PC-9 (cell line): ENCODE results near the gene LACC1. TPM values are rescaled to one million over a fixed set of nuclear protein-coding genes. Genes with fewer than 3 reads are reported as not detected.

ENCODE experiments used
- Bru-seq: library from RNA; stranded (reverse); fragments of 400-500 nt; gene quantifications from one replicate; lab custom pipeline; 2021; lab: Mats Ljungman, UMichigan
- BruChase-seq, 2 experiments: library from RNA; stranded (reverse); fragments of 400-500 nt; gene quantifications; one replicate each; lab custom pipeline; 2021; lab: Mats Ljungman, UMichigan
- BruUV-seq: library from RNA; stranded (reverse); fragments of 400-500 nt; replicated peaks from 2 replicates; lab custom pipeline; 2021; lab: Mats Ljungman, UMichigan
- CTCF ChIA-PET: fragments of 300-600 bp; sonication (Branson Sonifier 250); formaldehyde crosslinking; loops from one replicate; lab custom pipeline; 2022; ENCODE audit warnings: antibody characterized with exemption; lab: Charles Lee
- POLR2A ChIA-PET: fragments of 300-600 bp; sonication (Branson Sonifier 250); formaldehyde crosslinking; loops from one replicate; lab custom pipeline; 2022; ENCODE audit warnings: antibody characterized with exemption; ENCODE audit not compliant: unreplicated experiment; lab: Charles Lee
- DNase-seq, 2 experiments: peaks; one replicate each; pipeline versions ENCODE4 v3.0.0 to v3.0.0-alpha.2; 2015 to 2022; ENCODE audit warnings: mixed read lengths in 1 of 2
- H2AFZ ChIP-seq: fragments of 200-600 bp; sonication (generic); 2 replicates; pipeline ENCODE4 v1.8.1; 2017; ENCODE audit warnings: antibody characterized with exemption
- H3F3A ChIP-seq: fragments of 200-600 bp; sonication (generic); 2 replicates; pipeline ENCODE4 v1.8.1; 2017; ENCODE audit warnings: antibody characterized with exemption, mild to moderate bottlenecking, low read depth; ENCODE audit not compliant: insufficient read depth
- H3K27ac ChIP-seq: fragments of 200-600 bp; sonication (generic); 2 replicates; pipeline ENCODE4 v1.6.1; 2016; ENCODE audit warnings: mixed run types
- H3K27me3 ChIP-seq: fragments of 200-600 bp; sonication (generic); 2 replicates; pipeline ENCODE4 v1.6.1; 2016; ENCODE audit warnings: low read depth, mixed run types; ENCODE audit not compliant: insufficient read depth
- H3K36me3 ChIP-seq: fragments of 200-600 bp; sonication (generic); 2 replicates; pipeline ENCODE4 v1.6.1; 2016; ENCODE audit warnings: low read depth, mixed run types
- H3K4me1 ChIP-seq: fragments of 200-600 bp; sonication (generic); replicated peaks from 2 replicates; pipeline ENCODE4 v1.6.1; 2016; ENCODE audit warnings: mixed run types; ENCODE audit not compliant: insufficient read depth
- H3K4me2 ChIP-seq: fragments of 200-600 bp; sonication (generic); 2 replicates; pipeline ENCODE4 v1.6.1; 2017; ENCODE audit warnings: mixed run types
- H3K4me3 ChIP-seq: fragments of 200-600 bp; sonication (generic); 2 replicates; pipeline ENCODE4 v1.6.1; 2016; ENCODE audit warnings: mixed run types
- H3K79me2 ChIP-seq: fragments of 200-600 bp; sonication (generic); 2 replicates; pipeline ENCODE4 v1.6.1; 2017; ENCODE audit warnings: low read depth, mixed run types
- H3K9me2 ChIP-seq: fragments of 200-600 bp; sonication (generic); 2 replicates; pipeline ENCODE4 v1.8.1; 2017; ENCODE audit warnings: mild to moderate bottlenecking; ENCODE audit not compliant: insufficient read depth
- H3K9me3 ChIP-seq: fragments of 200-600 bp; sonication (generic); 2 replicates; pipeline ENCODE4 v1.8.1; 2016; ENCODE audit warnings: low read depth; ENCODE audit not compliant: insufficient read depth
- H4K20me1 ChIP-seq: fragments of 200-600 bp; sonication (generic); 2 replicates; pipeline ENCODE4 v1.8.1; 2017; ENCODE audit not compliant: insufficient read depth
- EZH2 ChIP-seq: fragments of 200-600 bp; sonication (generic); IDR thresholded peaks from 2 replicates; pipeline ENCODE4 v1.8.0; 2017; ENCODE audit warnings: antibody characterized with exemption, low read depth
- intact Hi-C: fragments of 100-400 bp; cut with micrococcal nuclease; formaldehyde crosslinking; loops from one replicate; pipeline ENCODE4 v1.10.0; 2022; ENCODE audit not compliant: unreplicated experiment
- long read RNA-seq: library from polyadenylated mRNA; stranded (forward); transcript quantifications from one replicate; pipeline ENCODE4 v2.0.0, GENCODE V29; 2022
- total RNA-seq: library from RNA; stranded (reverse); gene quantifications from 2 replicates; pipeline ENCODE4 v1.2.3, GENCODE V29; 2021
- TF ChIP-seq, protein P1 (sequence below): fragments of 200-600 bp; sonication (generic); conservative IDR thresholded peaks from 2 replicates; pipeline ENCODE4 v1.6.1; 2017; ENCODE audit warnings: mixed run types, antibody characterized with exemption, mild to moderate bottlenecking, moderate library complexity

Gene LACC1
- total RNA-seq = 2.4 and 3.0 TPM in 2 replicates
- Bru-seq, nascent RNA = percentile 54 among the genes with signal in this experiment
- BruChase-seq, experiment 1, labeled RNA remaining after a 2-hour chase = percentile 61 among the genes with signal in this experiment
- BruChase-seq, experiment 2, labeled RNA remaining after a 6-hour chase = percentile 67 among the genes with signal in this experiment
- long read RNA-seq, full-length matches to known transcripts = 3 of 5 reads
- long read RNA-seq, partial matches to known transcripts = 0 of 5 reads
- long read RNA-seq, other reads (novel, unspliced or antisense) = 2 of 5 reads

DNA sequence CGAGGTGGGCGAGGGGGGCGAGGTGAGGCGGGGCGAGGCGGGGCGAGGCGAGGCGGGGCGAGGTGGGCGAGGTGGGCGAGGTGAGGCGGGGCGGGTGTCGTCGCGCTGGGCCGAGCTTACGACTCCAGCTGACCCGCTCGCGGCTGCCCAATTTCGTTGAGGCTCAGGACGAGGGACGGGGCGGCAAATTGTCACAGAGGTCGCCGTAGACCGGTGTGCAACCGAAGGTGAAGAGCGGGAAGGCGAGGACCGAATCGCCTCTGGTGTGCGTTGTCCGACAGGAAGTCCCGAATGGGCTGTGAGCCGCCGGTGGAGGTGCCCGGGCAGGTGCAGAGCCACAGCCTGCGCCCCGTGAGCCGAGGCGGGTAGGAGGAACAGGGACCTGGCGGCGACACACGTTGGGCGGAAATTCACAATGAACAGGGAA, at the start of gene LACC1:
TSS of gene LACC1 (plus strand) at position 150 of the 427 bp plus-strand sequence. CDS start 1,082 bp downstream, outside the sequence.
- H3K4me2 ChIP-seq = peak within 1 kb of the TSS; percentile 82
- no TSS peak for BruUV-seq

DNA sequence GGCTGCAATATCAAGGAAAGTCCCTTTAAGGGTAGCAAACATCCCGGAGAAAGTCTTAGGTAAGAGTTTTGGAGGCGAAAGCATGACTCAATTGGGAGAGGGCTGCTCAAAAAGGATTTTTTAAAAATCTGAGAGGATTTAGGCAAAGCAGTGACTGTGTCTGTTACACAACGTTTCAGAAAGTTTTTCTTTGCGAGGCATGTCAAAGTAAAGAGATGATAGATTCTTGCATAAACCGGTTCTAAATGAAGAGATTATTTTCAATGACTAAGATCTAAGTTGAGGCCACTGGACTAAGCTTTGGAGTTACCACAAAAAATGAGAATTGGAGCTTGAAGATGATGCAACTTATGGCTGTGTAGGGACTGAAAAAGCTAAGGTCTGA, 49.2 kb upstream of the LACC1 start:
- Histone ChIP-seq H3K9me3 (no peaks in the 10 kb centered on the region), H4K20me1 (no peaks in the 10 kb centered on the region), H3F3A (peaks cover 10% of the 10 kb centered on the region; the same call in 1 of the 2 replicates), H3K27me3 (no peaks in the 10 kb centered on the region), H3K79me2 (no peaks in the 10 kb centered on the region), H2AFZ (0 out of 2 replicates have a peak overlapping the region, but pooled peaks have one; percentile 73), H3K4me1 (peaks cover 12% of the 10 kb centered on the region; the same call in 1 of the 2 replicates), H3K36me3 (no peaks in the 10 kb centered on the region), H3K9me2 (no peaks in the 10 kb centered on the region), H3K4me2 (peak overlapping the region; percentile 54), H3K4me3 (no peak overlapping the region), H3K27ac (peak overlapping the region; percentile 67)
- POLR2A ChIA-PET = no interaction called here
- no peak for TF ChIP-seq EZH2
- TF ChIP-seq, protein P1, sequence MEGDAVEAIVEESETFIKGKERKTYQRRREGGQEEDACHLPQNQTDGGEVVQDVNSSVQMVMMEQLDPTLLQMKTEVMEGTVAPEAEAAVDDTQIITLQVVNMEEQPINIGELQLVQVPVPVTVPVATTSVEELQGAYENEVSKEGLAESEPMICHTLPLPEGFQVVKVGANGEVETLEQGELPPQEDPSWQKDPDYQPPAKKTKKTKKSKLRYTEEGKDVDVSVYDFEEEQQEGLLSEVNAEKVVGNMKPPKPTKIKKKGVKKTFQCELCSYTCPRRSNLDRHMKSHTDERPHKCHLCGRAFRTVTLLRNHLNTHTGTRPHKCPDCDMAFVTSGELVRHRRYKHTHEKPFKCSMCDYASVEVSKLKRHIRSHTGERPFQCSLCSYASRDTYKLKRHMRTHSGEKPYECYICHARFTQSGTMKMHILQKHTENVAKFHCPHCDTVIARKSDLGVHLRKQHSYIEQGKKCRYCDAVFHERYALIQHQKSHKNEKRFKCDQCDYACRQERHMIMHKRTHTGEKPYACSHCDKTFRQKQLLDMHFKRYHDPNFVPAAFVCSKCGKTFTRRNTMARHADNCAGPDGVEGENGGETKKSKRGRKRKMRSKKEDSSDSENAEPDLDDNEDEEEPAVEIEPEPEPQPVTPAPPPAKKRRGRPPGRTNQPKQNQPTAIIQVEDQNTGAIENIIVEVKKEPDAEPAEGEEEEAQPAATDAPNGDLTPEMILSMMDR = no peak
- BruUV-seq = no TSS peak
- DNase-seq = peak in 1 of 2 experiments; percentile 59
- intact Hi-C loops = no loop called here
- CTCF ChIA-PET = no interaction called here

More for the DNA sequence above, at the start of gene LACC1:
- DNase-seq = no peak
- Histone ChIP-seq H2AFZ (peak within 1 kb of the TSS; percentile 86), H3K4me1 (0 out of 2 replicates have a peak, but pooled peaks cover 27% of the 10 kb centered on the region), H3K9me3 (no peaks in the 10 kb centered on the region), H3K4me3 (peak within 1 kb of the TSS; percentile 59), H3K27me3 (no peaks in the 10 kb centered on the region), H3F3A (no peaks in the 10 kb centered on the region), H3K36me3 (no peaks in the 10 kb centered on the region; the same call in 1 of the 2 replicates), H4K20me1 (no peaks in the 10 kb centered on the region), H3K79me2 (peaks cover 20% of the 10 kb centered on the region), H3K9me2 (no peaks in the 10 kb centered on the region), H3K27ac (peak within 1 kb of the TSS; percentile 78)
- intact Hi-C loops = loop anchor here (5.0 to 10.0 kb wide), 4 partner anchors 72 to 1215 kb away; no protein-coding TSS in a partner anchor
- CTCF ChIA-PET = interaction anchor here (0.6 kb wide), 1 partner anchor 29 kb away, joined by 3 read pairs; no protein-coding TSS in a partner anchor
- no peak for TF ChIP-seq EZH2
- TF ChIP-seq, protein P1 = no peak
- POLR2A ChIA-PET = interaction anchor here (1.0 kb wide), 1 partner anchor 726 kb away, joined by 4 read pairs; no protein-coding TSS in a partner anchor

DNA sequence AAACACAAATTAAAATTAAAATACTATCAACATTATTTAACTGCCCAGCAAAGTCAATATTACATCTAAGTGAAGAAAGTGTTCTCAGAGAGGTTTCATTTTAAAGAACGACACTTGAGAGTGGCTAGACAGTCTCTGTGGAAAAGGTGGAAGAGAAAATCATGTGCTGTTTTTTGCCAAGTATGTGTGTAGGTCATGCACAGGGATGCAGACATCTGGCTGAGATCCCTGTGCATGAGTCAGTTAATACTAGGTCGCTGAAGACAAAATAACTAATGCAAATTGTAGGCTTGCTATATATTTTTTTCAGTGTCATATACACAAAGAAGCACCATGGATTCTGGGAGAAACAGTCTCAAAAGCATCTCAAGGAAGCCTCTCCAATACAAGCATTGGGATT, 48.6 kb upstream of the LACC1 start:
- Histone ChIP-seq H3K9me3 (no peaks in the 10 kb centered on the region), H3K4me1 (peaks cover 12% of the 10 kb centered on the region; the same call in 1 of the 2 replicates), H3K9me2 (no peaks in the 10 kb centered on the region), H3K4me2 (peak overlapping the region; percentile 54), H3K79me2 (no peaks in the 10 kb centered on the region), H3K4me3 (no peak overlapping the region), H4K20me1 (no peaks in the 10 kb centered on the region), H2AFZ (no peak overlapping the region), H3K27ac (peak overlapping the region; percentile 67), H3K27me3 (no peaks in the 10 kb centered on the region), H3F3A (peaks cover 10% of the 10 kb centered on the region; the same call in 1 of the 2 replicates), H3K36me3 (no peaks in the 10 kb centered on the region)
- intact Hi-C loops = no loop called here
- DNase-seq = no peak
- no peak for TF ChIP-seq EZH2
- TF ChIP-seq, protein P1 = no peak
- BruUV-seq = no TSS peak
- ChIA-PET POLR2A (no interaction called here), CTCF (no interaction called here)
